LNCAP (cell line): Measurements from ENCODE around the gene TAGLN2.

Source experiments
- TF ChIP-seq, protein P1 (sequence below): fragments of 450-650 bp; IDR thresholded peaks from 2 replicates; pipeline ENCODE4 v1.5.1; 2017; ENCODE audit warnings: mild to moderate bottlenecking

The TAGLN2 gene

DNA sequence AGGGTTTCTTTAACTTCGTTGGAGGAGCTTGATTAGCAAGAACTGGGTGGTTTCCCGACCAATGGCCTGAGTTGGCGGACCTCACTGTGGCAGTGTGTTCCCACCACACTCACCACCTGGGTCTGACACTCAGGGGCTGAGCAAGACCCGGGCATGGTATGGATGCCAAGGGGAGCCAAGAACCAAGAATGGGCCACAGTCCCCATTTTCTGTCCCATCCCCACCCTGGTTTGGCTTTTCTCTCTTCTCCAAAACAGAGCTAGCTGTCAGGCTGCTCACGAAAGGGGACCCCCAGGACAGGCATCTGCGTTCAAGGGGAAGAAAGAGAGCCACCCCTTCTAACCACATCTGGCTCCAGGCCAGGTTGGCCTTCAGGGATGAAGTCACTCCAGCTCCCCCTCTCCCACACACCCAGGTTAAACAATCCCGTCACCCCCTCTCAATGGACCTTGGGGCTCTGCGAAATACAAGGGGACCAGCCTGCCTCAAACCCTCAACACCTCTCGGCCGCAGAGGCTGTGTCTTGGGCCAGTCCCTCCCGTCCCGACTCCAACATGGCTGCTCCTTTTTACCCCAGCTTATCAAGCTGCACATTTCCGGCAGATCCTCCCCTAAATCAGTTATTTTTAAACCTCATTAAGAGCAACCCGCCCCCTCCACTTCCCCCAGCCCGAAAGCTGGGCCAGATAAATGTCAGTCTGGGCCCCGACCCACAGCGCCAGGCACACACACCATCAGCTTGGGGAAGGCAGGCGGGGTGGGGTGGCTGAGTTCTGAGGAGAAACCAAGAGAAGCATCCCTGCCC lies 3.4 kb downstream of the TAGLN2 start:
- TF ChIP-seq, protein P1, sequence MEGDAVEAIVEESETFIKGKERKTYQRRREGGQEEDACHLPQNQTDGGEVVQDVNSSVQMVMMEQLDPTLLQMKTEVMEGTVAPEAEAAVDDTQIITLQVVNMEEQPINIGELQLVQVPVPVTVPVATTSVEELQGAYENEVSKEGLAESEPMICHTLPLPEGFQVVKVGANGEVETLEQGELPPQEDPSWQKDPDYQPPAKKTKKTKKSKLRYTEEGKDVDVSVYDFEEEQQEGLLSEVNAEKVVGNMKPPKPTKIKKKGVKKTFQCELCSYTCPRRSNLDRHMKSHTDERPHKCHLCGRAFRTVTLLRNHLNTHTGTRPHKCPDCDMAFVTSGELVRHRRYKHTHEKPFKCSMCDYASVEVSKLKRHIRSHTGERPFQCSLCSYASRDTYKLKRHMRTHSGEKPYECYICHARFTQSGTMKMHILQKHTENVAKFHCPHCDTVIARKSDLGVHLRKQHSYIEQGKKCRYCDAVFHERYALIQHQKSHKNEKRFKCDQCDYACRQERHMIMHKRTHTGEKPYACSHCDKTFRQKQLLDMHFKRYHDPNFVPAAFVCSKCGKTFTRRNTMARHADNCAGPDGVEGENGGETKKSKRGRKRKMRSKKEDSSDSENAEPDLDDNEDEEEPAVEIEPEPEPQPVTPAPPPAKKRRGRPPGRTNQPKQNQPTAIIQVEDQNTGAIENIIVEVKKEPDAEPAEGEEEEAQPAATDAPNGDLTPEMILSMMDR: no peak

- TF ChIP-seq, protein P1: no peak
These were observed 4.1 kb downstream of the TAGLN2 start for GRCh38 chr1:159921251-159921650.

DNA sequence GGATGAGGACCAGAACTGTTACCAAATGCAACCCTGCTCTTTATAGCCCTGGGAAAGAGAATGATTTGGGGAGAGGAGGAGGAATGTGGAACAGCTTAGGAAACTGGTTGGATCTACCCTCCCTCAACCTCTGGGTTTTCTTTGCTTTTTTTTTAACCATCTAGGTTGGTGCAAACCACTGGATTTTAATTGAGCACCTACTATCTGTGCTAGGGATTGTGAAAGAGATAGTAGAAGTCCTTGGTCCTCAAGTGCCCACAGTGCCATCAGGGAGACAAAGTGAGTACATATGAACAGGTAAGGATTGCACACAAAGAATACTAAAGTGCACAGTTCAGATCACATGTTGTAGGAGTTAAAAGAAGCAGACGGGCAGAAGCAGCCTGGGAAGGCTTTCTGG lies 4.7 kb downstream of the TAGLN2 start:
- TF ChIP-seq, protein P1: no peak

DNA sequence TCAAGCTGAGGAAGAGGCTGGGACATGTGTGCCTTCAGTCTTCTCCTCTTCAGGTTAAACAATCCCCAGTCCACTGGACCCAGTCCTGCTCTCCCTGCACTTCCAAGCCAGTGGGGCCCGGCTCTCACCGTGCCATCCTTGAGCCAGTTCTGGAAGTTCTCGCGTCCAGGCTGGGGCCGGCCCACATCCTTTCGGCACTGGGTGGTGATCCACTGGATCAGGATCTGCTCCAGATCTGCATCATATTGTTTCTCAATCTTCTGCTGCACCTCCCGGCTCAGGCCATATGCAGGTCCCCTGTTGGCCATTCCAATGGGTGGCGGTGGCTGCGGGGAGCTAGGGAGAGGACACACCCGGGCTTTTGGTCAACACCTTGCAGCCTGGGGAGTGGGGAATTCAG lies 5.1 kb downstream of the TAGLN2 start:
- TF ChIP-seq, protein P1: no peak

- TF ChIP-seq, protein P1: no peak
These were observed 6.0 kb downstream of the TAGLN2 start for GRCh38 chr1:159919236-159919865.

- TF ChIP-seq, protein P1: no peak
These were observed 6.7 kb downstream of the TAGLN2 start for GRCh38 chr1:159918352-159919200.

DNA sequence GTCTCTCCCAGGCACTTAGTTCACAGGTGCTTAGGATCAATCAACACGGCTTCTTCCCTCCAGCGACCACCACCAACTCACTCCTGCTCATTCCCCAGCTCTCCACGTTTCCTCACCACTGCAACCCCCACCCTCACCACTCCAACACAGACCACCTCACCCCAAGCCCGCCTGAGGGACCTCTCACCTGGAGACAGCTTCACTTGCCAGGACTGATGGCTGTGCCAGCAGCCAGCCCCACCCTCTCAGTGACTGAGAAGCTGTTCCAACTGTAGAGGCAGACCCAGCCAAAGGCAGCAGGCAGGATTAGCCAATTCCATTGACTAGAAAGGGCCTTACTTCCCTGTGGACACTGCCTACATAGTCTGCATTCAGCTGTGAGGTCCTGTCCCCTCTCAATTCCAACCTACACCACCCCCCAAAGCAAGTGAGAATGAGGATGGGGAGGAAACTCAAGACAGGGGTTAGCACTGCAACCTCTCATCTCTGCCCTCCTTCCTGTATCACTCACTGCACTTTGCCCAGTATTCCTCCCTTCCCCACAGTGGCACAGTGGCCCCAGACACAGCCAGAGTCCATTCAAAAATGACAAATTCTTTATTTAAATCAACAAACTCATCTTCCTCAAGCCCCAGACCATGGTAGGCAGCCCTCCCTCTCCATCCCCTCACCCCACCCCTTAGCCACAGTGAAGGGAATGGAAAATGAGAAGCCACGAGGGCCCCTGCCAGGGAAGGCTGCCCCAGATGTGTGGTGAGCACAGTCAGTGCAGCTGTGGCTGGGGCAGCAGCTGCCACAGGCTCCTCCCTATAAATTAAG lies 7.6 kb downstream of the TAGLN2 start:
- TF ChIP-seq, protein P1: no peak
